SU-DHL-6 (cell line): Measurements from ENCODE around the gene RGS17.

Experiments
- H2AFZ ChIP-seq: fragments of 200-600 bp; sonication (generic); 2 replicates; pipeline ENCODE4 v1.6.1; 2014; ENCODE audit warnings: low read depth, mild to moderate bottlenecking, moderate library complexity, mixed read lengths, antibody characterized with exemption, low read length; ENCODE audit not compliant: severe bottlenecking
- H3F3A ChIP-seq: fragments of 200-600 bp; shearing (Covaris generic); 2 replicates; pipeline ENCODE4 v1.6.0; 2016; ENCODE audit warnings: antibody characterized with exemption, mild to moderate bottlenecking; ENCODE audit not compliant: insufficient read depth
- H3K27ac ChIP-seq: fragments of 200-600 bp; sonication (generic); 2 replicates; pipeline ENCODE4 v1.5.1; 2016; ENCODE audit warnings: low read depth, mild to moderate bottlenecking, low read length, moderate library complexity, mixed read lengths
- H3K27me3 ChIP-seq: fragments of 200-600 bp; sonication (generic), shearing (Covaris generic); 2 replicates; pipeline ENCODE4 v1.6.0; 2014; ENCODE audit warnings: mild to moderate bottlenecking, low read length
- H3K36me3 ChIP-seq: fragments of 200-600 bp; sonication (generic); 2 replicates; pipeline ENCODE4 v1.6.1; 2014; ENCODE audit warnings: mild to moderate bottlenecking, low read length, mixed read lengths
- H3K4me2 ChIP-seq: fragments of 300-600, 200-600 bp; shearing (Covaris generic), sonication (generic); 2 replicates; pipeline ENCODE4 v1.6.0; 2014; ENCODE audit warnings: low read length, low read depth, mild to moderate bottlenecking; ENCODE audit not compliant: poor library complexity, severe bottlenecking
- H3K4me3 ChIP-seq: fragments of 200-600 bp; sonication (generic); 2 replicates; pipeline ENCODE4 v1.5.1; 2014; ENCODE audit warnings: antibody characterized with exemption, low read length, mild to moderate bottlenecking, mixed read lengths; ENCODE audit not compliant: insufficient read depth, poor library complexity, severe bottlenecking
- H3K79me2 ChIP-seq: fragments of 200-600 bp; sonication (generic); 2 replicates; pipeline ENCODE4 v1.6.1; 2014; ENCODE audit warnings: mild to moderate bottlenecking, low read length, moderate library complexity; ENCODE audit not compliant: insufficient read depth
- H3K9ac ChIP-seq: fragments of 200-600 bp; sonication (generic); 2 replicates; pipeline ENCODE4 v1.7.0; 2014; ENCODE audit warnings: mild to moderate bottlenecking, low read length
- H3K9me2 ChIP-seq: fragments of 200-600 bp; sonication (generic); replicated peaks from 2 replicates; pipeline ENCODE4 v1.6.1; 2014; ENCODE audit warnings: low read length; ENCODE audit not compliant: insufficient read depth
- H3K9me3 ChIP-seq: fragments of 200-600 bp; sonication (generic); 2 replicates; pipeline ENCODE4 v1.6.1; 2014; ENCODE audit warnings: low read length, mixed read lengths; ENCODE audit not compliant: insufficient read depth
- H4K20me1 ChIP-seq: fragments of 200-600 bp; sonication (generic); 2 replicates; pipeline ENCODE4 v1.6.1; 2014; ENCODE audit warnings: low read depth, mild to moderate bottlenecking, antibody characterized with exemption, low read length, moderate library complexity, mixed read lengths
- EZH2phosphoT487 ChIP-seq: fragments of 200-600 bp; sonication (generic), shearing (Covaris generic); conservative IDR thresholded peaks from 2 replicates; pipeline ENCODE4 v1.6.1; 2018; ENCODE audit warnings: mild to moderate bottlenecking, antibody characterized with exemption, low read length, moderate library complexity, mixed read lengths
- TF ChIP-seq, protein P1 (sequence below): fragments of 200-600 bp; sonication (generic); IDR thresholded peaks from one replicate; pipeline ENCODE4 v1.5.1; 2017; ENCODE audit warnings: antibody characterized with exemption, mild to moderate bottlenecking, low read length, moderate library complexity; ENCODE audit not compliant: insufficient read depth, poor library complexity, severe bottlenecking

The RGS17 gene

DNA sequence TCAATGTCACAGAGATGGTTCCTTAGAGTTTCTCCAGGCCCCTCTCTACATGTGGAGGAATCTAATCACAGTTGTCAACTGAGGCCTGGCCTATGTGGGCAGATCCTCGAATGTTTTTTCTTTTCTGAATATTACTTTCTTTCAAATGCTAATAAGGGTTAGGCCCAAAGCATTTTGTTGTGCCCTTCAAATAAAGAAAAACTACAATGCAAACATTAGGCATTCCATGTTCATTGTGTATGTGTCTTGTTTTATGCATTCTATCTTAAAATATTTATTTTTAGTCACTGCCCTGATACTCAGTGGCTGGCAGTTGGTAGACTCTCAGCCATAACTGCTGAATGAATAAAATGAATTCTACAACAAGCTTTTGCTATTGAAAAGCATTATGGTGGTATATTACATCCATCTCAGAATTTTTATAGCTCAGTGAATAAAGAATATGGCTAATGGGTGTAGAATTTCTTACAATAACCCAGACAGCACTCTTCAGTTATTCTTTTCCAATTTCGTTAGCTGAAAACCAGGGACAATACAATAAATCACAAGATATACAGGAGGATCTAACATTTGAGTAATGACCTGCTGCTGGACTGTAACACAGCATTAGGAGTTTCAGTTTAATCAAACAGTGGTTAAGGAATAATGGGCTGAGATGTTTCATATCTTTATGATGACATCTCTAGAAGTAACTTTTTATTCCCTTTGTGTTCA lies 28.3 kb downstream of the RGS17 start:
- H4K20me1 ChIP-seq = no peaks in the 10 kb centered on the region
- no peak overlapping the region for H3K4me3 ChIP-seq
- H3F3A ChIP-seq = no peaks in the 10 kb centered on the region
- H3K4me2 ChIP-seq = no peak overlapping the region
- no peaks in the 10 kb centered on the region for H3K9me3 ChIP-seq
- H3K27ac ChIP-seq = no peak overlapping the region
- H3K36me3 ChIP-seq = no peaks in the 10 kb centered on the region
- no peaks in the 10 kb centered on the region for H3K9me2 ChIP-seq
- H2AFZ ChIP-seq = no peak overlapping the region
- TF ChIP-seq EZH2phosphoT487 = no peak
- TF ChIP-seq, protein P1, sequence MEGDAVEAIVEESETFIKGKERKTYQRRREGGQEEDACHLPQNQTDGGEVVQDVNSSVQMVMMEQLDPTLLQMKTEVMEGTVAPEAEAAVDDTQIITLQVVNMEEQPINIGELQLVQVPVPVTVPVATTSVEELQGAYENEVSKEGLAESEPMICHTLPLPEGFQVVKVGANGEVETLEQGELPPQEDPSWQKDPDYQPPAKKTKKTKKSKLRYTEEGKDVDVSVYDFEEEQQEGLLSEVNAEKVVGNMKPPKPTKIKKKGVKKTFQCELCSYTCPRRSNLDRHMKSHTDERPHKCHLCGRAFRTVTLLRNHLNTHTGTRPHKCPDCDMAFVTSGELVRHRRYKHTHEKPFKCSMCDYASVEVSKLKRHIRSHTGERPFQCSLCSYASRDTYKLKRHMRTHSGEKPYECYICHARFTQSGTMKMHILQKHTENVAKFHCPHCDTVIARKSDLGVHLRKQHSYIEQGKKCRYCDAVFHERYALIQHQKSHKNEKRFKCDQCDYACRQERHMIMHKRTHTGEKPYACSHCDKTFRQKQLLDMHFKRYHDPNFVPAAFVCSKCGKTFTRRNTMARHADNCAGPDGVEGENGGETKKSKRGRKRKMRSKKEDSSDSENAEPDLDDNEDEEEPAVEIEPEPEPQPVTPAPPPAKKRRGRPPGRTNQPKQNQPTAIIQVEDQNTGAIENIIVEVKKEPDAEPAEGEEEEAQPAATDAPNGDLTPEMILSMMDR = no peak
- H3K9ac ChIP-seq = no peak overlapping the region
- H3K79me2 ChIP-seq = no peaks in the 10 kb centered on the region
- no peaks in the 10 kb centered on the region for H3K27me3 ChIP-seq

DNA sequence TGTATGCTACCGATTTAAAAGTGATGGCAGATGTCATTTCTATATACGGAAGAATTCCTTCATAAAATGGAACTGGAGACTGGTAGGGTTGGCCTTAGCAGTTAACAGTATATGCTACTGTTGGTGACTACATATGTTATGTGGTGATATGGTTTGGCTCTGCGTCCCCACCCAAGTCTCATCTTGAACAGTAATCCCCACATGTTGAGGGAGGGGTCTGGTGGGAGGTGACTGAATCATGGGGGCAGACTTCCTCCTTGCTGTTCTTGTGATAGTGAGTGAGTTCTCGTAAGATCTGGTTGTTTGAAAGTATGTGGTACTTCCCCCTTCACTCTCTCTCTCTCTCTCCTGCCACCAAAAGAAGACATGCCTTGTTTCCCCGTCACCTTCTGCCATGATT lies 29.6 kb downstream of the RGS17 start:
- Histone ChIP-seq H3K79me2 (no peaks in the 10 kb centered on the region), H3K9me2 (no peaks in the 10 kb centered on the region), H3K4me3 (no peak overlapping the region), H3K36me3 (no peaks in the 10 kb centered on the region), H3K9me3 (no peaks in the 10 kb centered on the region), H3F3A (no peaks in the 10 kb centered on the region), H3K27me3 (no peaks in the 10 kb centered on the region), H4K20me1 (no peaks in the 10 kb centered on the region), H3K27ac (no peak overlapping the region), H2AFZ (no peak overlapping the region), H3K9ac (no peak overlapping the region), H3K4me2 (no peak overlapping the region)
- TF ChIP-seq, protein P1 = no peak
- no peak for TF ChIP-seq EZH2phosphoT487

DNA sequence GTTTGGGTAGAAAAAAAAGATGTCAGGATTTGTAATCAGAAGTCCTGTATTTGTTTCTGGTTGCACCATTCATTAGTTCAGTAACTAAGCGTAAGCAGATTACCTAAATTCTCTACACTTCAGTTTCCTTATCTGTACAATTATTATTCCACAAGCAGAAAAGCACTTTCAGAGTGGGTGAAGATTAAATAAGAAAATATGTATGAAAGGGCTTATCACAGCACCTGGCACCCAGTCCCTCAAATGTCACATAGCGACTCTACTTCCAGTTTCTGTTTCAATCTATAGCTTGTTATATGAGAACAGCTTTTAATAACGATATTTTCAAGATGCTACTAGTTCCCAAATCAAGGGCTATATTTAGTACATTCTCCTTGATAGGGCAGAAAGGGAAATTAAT lies 31.4 kb downstream of the RGS17 start:
- Histone ChIP-seq H3K4me3 (no peak overlapping the region), H3F3A (no peaks in the 10 kb centered on the region), H3K27ac (no peak overlapping the region), H3K9ac (no peak overlapping the region), H3K36me3 (no peaks in the 10 kb centered on the region), H3K9me2 (no peaks in the 10 kb centered on the region), H3K79me2 (no peaks in the 10 kb centered on the region), H3K9me3 (no peaks in the 10 kb centered on the region), H4K20me1 (no peaks in the 10 kb centered on the region), H3K4me2 (no peak overlapping the region), H3K27me3 (no peaks in the 10 kb centered on the region), H2AFZ (no peak overlapping the region)
- TF ChIP-seq, protein P1 = no peak
